GM21737 (cell line): ENCODE measurements around the gene TBC1D3D.
"Not testable (repeated sequence)": the region's sequence is repeated elsewhere in the genome, so short reads cannot be mapped to it uniquely, and the experiment has no call there.

ENCODE experiments used
- ATAC-seq: cut with Tn5 transposase; IDR thresholded peaks from one replicate; pipeline ENCODE4 v1.9.1; 2021; ENCODE audit warnings: mild to moderate bottlenecking, moderate library complexity; ENCODE audit not compliant: unreplicated experiment

TBC1D3D gene

GRCh38 chr17:38003676-38004075, at the start of gene TBC1D3D:
TSS of gene TBC1D3D (plus strand) at chr17:38003976. CDS start at chr17:38005561, 1,585 bp downstream.
- ATAC-seq: not testable (repeated sequence)

DNA sequence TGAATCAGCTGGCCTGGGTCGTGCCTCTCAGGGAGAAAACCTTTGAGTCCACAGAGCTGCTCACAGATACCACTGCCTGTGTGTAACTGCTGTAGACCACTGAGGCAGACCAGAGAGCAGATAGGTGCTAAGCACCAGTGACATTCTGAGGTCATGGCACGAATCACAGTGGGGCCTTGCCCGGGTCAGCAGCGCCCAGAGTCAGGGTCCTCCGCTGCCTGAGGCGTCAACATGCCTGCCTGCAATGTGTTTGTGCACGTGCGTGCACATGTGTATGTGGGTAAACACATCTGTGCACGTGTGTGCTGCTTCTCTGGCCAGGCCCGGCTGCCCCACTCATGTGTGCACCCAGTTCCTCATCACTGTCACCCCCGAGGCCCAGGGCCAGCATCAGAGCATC, 14.8 kb upstream of the TBC1D3D start, which contains the start of gene TBC1D3L:
TSS of gene TBC1D3L (minus strand) at position 101 of the 400 bp plus-strand sequence. CDS start 1,540 bp downstream, outside the sequence.
- not testable (repeated sequence) for ATAC-seq
